ENCODE measurements around the gene STK11. TPM values are rescaled to one million over a fixed set of nuclear protein-coding genes. Genes with fewer than 3 reads are reported as not detected.

STK11 gene
- total RNA-seq, 1 donor from 2014 or later = 67.6 TPM

DNA sequence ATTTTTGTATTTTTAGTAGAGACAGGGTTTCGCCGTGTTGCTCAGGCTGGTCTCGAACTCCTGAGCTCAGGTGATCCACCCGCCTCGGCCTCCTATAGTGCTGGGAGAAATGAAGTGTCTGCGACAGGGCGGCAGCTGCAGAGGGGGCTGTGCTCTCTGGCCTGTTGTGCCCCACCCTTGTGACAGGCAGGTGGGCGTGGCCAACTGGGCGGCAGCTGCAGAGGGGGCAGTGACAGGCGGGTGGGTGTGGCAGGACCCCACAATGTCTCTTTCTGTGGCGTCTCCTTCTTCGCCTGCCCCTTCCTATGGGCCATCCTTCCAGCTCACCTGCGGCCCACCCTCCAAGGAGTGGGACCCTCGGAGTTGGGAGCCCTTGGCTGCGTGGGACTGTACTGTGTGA is 11.8 kb downstream of the STK11 start:
- no peak overlapping the region for H3K27ac Mint-ChIP-seq
- ATAC-seq (ENCODE audit: low read depth) (no peak), DNase-seq (no peak)
- intact Hi-C loops (cut with micrococcal nuclease) = no loop called here
- no peaks in the 10 kb centered on the region for H3K27me3 Mint-ChIP-seq
- TF ChIP-seq, protein P1, sequence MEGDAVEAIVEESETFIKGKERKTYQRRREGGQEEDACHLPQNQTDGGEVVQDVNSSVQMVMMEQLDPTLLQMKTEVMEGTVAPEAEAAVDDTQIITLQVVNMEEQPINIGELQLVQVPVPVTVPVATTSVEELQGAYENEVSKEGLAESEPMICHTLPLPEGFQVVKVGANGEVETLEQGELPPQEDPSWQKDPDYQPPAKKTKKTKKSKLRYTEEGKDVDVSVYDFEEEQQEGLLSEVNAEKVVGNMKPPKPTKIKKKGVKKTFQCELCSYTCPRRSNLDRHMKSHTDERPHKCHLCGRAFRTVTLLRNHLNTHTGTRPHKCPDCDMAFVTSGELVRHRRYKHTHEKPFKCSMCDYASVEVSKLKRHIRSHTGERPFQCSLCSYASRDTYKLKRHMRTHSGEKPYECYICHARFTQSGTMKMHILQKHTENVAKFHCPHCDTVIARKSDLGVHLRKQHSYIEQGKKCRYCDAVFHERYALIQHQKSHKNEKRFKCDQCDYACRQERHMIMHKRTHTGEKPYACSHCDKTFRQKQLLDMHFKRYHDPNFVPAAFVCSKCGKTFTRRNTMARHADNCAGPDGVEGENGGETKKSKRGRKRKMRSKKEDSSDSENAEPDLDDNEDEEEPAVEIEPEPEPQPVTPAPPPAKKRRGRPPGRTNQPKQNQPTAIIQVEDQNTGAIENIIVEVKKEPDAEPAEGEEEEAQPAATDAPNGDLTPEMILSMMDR (IDR thresholded peaks at IDR 0.05) = no peak
- H3K9me3 Mint-ChIP-seq = no peaks in the 10 kb centered on the region
- no peak overlapping the region for H3K4me3 Mint-ChIP-seq
- ChIA-PET CTCF (interaction anchor here (0.9 kb wide), 1 partner anchor 27 kb away, joined by 3 read pairs; no protein-coding TSS in a partner anchor), POLR2A (no interaction called here)
- peaks cover 28% of the 10 kb centered on the region for H3K36me3 Mint-ChIP-seq (ENCODE audit: low read depth)
- peaks cover 14% of the 10 kb centered on the region for H3K4me1 Mint-ChIP-seq

DNA sequence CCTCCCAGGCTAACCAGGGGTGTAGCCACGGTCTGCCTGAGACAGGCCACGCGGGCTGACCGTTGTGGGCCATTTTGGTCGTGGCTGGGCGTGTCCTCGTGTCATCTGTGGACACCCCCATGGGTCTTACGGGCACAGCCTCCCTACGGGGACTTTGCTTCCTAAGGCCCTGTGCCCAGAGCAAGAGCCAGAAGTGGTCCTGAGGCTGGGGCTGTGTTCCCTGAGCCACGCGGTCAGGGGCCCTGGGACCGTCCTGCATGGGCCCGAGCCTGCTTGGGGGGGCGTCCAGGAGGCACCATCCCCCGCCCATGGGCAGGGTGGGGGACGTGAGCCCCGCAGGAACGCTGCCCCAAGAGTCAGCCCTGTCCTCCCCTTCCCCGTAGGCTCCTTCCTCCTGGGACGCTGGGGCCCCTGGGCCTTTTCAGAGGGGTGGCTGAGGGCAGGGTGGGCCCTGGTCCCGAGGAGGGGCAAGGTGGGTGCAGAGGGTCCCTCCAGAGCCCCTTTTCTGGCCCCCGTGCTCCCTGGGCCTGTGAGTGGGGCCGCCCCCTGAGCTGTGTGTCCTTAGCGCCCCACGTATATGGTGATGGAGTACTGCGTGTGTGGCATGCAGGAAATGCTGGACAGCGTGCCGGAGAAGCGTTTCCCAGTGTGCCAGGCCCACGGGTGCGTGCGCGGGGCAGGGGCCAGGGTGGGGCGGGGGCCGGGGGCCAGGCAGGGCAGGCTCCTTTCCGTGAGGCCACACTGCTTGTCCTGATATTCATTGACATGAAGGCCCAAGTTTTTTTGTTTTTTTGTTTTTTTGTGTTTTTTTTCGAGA is 13.4 kb downstream of the STK11 start:
- Mint-ChIP-seq H3K9me3 (no peaks in the 10 kb centered on the region), H3K36me3 (ENCODE audit: low read depth) (peaks cover 25% of the 10 kb centered on the region), H3K27ac (no peak overlapping the region), H3K4me3 (no peak overlapping the region), H3K27me3 (no peaks in the 10 kb centered on the region), H3K4me1 (peaks cover 6% of the 10 kb centered on the region)
- ATAC-seq (ENCODE audit: low read depth) (no peak), DNase-seq (no peak)
- CTCF ChIA-PET = no interaction called here
- POLR2A ChIA-PET = no interaction called here
- intact Hi-C loops (cut with micrococcal nuclease) = no loop called here
- TF ChIP-seq, protein P1 (IDR thresholded peaks at IDR 0.05) = no peak

DNA sequence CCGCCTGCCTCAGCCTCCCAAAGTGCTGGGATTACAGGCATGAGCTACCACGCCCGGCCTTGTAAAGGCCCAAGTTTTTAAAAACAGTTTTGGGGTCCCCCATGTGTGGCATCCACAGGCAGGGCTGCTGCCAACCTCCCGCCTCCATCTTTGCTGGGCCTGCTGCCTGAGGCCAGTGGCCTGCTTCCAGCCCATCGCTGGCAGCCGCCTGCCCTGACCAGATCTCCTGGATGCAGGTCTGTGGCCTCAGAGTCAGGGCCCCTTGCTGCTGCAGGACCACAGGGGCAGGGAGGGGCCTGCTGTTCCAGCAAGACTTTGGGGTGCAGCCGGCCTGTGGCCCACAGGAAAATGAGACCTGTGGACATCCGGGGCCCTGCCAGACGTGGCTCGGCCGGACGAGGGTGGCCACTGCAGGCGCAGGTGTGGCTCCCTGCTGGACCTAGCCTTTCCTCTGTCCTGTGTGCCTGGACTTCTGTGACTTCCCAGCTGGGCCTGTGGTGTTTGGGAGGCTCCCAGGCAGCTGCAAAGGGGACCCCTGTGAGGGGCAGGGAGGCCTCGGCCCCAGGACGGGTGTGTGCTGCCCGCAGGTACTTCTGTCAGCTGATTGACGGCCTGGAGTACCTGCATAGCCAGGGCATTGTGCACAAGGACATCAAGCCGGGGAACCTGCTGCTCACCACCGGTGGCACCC is 14.4 kb downstream of the STK11 start:
- Mint-ChIP-seq H3K9me3 (no peaks in the 10 kb centered on the region), H3K36me3 (ENCODE audit: low read depth) (peaks cover 26% of the 10 kb centered on the region), H3K27ac (no peak overlapping the region), H3K4me3 (no peak overlapping the region), H3K4me1 (peaks cover 2% of the 10 kb centered on the region), H3K27me3 (no peaks in the 10 kb centered on the region)
- ChIA-PET CTCF (interaction anchor here (1.2 kb wide), 1 partner anchor 219 kb away, joined by 3 read pairs; no protein-coding TSS in a partner anchor), POLR2A (no interaction called here)
- ATAC-seq (ENCODE audit: low read depth) = no peak
- DNase-seq = no peak
- TF ChIP-seq, protein P1 (IDR thresholded peaks at IDR 0.05) = no peak
- intact Hi-C loops (cut with micrococcal nuclease) = no loop called here

DNA sequence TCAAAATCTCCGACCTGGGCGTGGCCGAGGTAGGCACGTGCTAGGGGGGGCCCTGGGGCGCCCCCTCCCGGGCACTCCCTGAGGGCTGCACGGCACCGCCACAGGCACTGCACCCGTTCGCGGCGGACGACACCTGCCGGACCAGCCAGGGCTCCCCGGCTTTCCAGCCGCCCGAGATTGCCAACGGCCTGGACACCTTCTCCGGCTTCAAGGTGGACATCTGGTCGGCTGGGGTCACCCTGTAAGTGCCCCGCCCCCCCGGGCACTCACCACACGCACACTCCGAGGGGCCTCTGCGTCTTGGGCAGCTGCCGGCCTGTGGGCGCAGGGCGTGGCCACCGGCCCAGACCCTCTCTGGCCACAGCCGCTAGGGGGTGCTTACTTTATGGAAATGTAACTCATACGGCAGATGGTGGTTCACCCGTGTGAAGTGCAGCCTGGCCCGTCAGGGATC is 14.9 kb downstream of the STK11 start:
- intact Hi-C loops (cut with micrococcal nuclease) = no loop called here
- peaks cover 29% of the 10 kb centered on the region for H3K36me3 Mint-ChIP-seq (ENCODE audit: low read depth)
- H3K4me1 Mint-ChIP-seq = peaks cover 2% of the 10 kb centered on the region
- TF ChIP-seq, protein P1 (IDR thresholded peaks at IDR 0.05) = no peak
- ChIA-PET POLR2A (no interaction called here), CTCF (interaction anchor here (1.2 kb wide), 1 partner anchor 219 kb away, joined by 3 read pairs; no protein-coding TSS in a partner anchor)
- H3K27ac Mint-ChIP-seq = no peak overlapping the region
- DNase-seq = no peak
- no peaks in the 10 kb centered on the region for H3K27me3 Mint-ChIP-seq
- ATAC-seq (ENCODE audit: low read depth) = no peak
- no peak overlapping the region for H3K4me3 Mint-ChIP-seq
- no peaks in the 10 kb centered on the region for H3K9me3 Mint-ChIP-seq

Measured in activated B cell treated with CpG ODN at 0.5 μM for 24 hours (primary cell).